ENCODE measurements around the gene DDX59. TPM values are rescaled to one million over a fixed set of nuclear protein-coding genes. Genes with fewer than 3 reads are reported as not detected.
A peak's percentile ranks its signal among the peaks of the same experiment; 100 is the strongest.

The DDX59 gene
- total and polyA plus RNA-seq, 10 of the 15 experiments (the other 5 are each of a cell fraction or from before 2014, with no cell fraction given), result 17.3 to 42.1 (median 23.6) TPM

GRCh38 chr1:200640963-200641401 lies 28.7 kb downstream of the DDX59 start:
- no peak for ATAC-seq
- ChIA-PET RAD21 (ENCODE audit: unreplicated experiment) (interaction anchor here (0.8 to 1.9 kb wide), 3 partner anchors 13 to 30 kb away, joined by 3 to 6 read pairs (median 4); no protein-coding TSS in a partner anchor), CTCF (interaction anchor here (1.4 to 3.3 kb wide), 2 partner anchors 19 to 33 kb away, joined by 3 to 13 read pairs; no protein-coding TSS in a partner anchor), POLR2A (interaction anchor here (1.0 to 4.2 kb wide), 4 partner anchors 9 to 29 kb away, joined by 3 to 14 read pairs (median 7); partner anchors contain the start of gene DDX59), SMC1A (ENCODE audit: uncharacterized antibody, unreplicated experiment) (interaction anchor here (0.6 to 2.8 kb wide), 7 partner anchors 11 to 339 kb away, joined by 3 to 19 read pairs (median 6); partner anchors contain the start of gene DDX59)
- no peak for DNase-seq (ENCODE audit: low read depth, low spot score)
- peaks cover 9% of the 10 kb centered on the region; the same call in 1 of the 2 replicates for H3K4me1 ChIP-seq (ENCODE audit: control insufficient read depth, insufficient read depth, low read length)
- H3K27ac ChIP-seq (ENCODE audit: control insufficient read depth, insufficient read depth), result no peak overlapping the region
- in situ Hi-C loops (cut with MboI) (no loop called here), intact Hi-C loops (cut with micrococcal nuclease; ENCODE audit: unreplicated experiment) (no loop called here)
- no peaks in the 10 kb centered on the region for H3K9me3 ChIP-seq (replicated peaks; ENCODE audit: control insufficient read depth, insufficient read depth, low read length)
- no peaks in the 10 kb centered on the region for H4K20me1 ChIP-seq (ENCODE audit: control insufficient read depth, insufficient read depth)
- H3K79me2 ChIP-seq (ENCODE audit: control insufficient read depth, insufficient read depth, low read length), result no peaks in the 10 kb centered on the region
- TF ChIP-seq IKZF1 (conservative IDR thresholded peaks at IDR 0.05) (no peak), KAT2A (conservative IDR thresholded peaks at IDR 0.05; ENCODE audit: control insufficient read depth, low read depth, low read length) (no peak)
- H3K36me3 ChIP-seq (ENCODE audit: control insufficient read depth in 2 of 2, insufficient read depth in 2 of 2, low read length in 1 of 2), result no peaks in the 10 kb centered on the region; a peak in 1 of 4 replicates
- H3K4me2 ChIP-seq (ENCODE audit: control insufficient read depth, insufficient read depth), result no peak overlapping the region
- WGBS (ENCODE audit: insufficient coverage, insufficient replicate concordance, low lambda C conversion rate, missing lambda C conversion rate), result 98% methylated on average over 5 of the region's 5 CpGs
- no peak overlapping the region for H2AFZ ChIP-seq (ENCODE audit: control insufficient read depth, low read depth, low read length)
- no peak overlapping the region for H3K4me3 ChIP-seq
- no peak for FAIRE-seq
- no TSS peak for BruUV-seq (replicated peaks)
- H3K27me3 ChIP-seq (replicated peaks in 1 of 2; ENCODE audit: control insufficient read depth in 2 of 2, insufficient read depth in 2 of 2, low read length in 1 of 2), result no peaks in the 10 kb centered on the region
- H3K9ac ChIP-seq (ENCODE audit: control insufficient read depth, insufficient read depth, low read length), result no peak overlapping the region

GRCh38 chr1:200640373-200640962 lies 29.2 kb downstream of the DDX59 start:
- DNase-seq (ENCODE audit: low read depth, low spot score) (no peak), ATAC-seq (no peak), FAIRE-seq (no peak)
- no peaks in the 10 kb centered on the region for H3K9me3 ChIP-seq (replicated peaks; ENCODE audit: control insufficient read depth, insufficient read depth, low read length)
- no peaks in the 10 kb centered on the region for H4K20me1 ChIP-seq (ENCODE audit: control insufficient read depth, insufficient read depth)
- H3K27ac ChIP-seq (ENCODE audit: control insufficient read depth, insufficient read depth), result peak overlapping the region; percentile 78
- H3K79me2 ChIP-seq (ENCODE audit: control insufficient read depth, insufficient read depth, low read length), result no peaks in the 10 kb centered on the region
- peaks cover 9% of the 10 kb centered on the region; the same call in 1 of the 2 replicates for H3K4me1 ChIP-seq (ENCODE audit: control insufficient read depth, insufficient read depth, low read length)
- H2AFZ ChIP-seq (ENCODE audit: control insufficient read depth, low read depth, low read length), result peak overlapping the region; percentile 75
- no peak overlapping the region for H3K4me3 ChIP-seq
- POLR2A ChIA-PET, result interaction anchor here (0.5 to 4.2 kb wide), 5 partner anchors 10 to 29 kb away, joined by 3 to 14 read pairs (median 6); partner anchors contain the start of gene DDX59
- no peaks in the 10 kb centered on the region; a peak in 1 of 4 replicates for H3K36me3 ChIP-seq (ENCODE audit: control insufficient read depth in 2 of 2, insufficient read depth in 2 of 2, low read length in 1 of 2)
- H3K27me3 ChIP-seq (replicated peaks in 1 of 2; ENCODE audit: control insufficient read depth in 2 of 2, insufficient read depth in 2 of 2, low read length in 1 of 2), result no peaks in the 10 kb centered on the region
- in situ Hi-C loops (cut with MboI), result no loop called here
- H3K4me2 ChIP-seq (ENCODE audit: control insufficient read depth, insufficient read depth), result 0 out of 2 replicates have a peak overlapping the region, but pooled peaks have one; percentile 13
- TF ChIP-seq NR2C2 (IDR thresholded peaks at IDR 0.05; ENCODE audit: borderline replicate concordance, control insufficient read depth, insufficient read length, low read depth) (no peak), EED (IDR thresholded peaks at IDR 0.05; ENCODE audit: low read depth) (peak; percentile 4; the same call in 1 of the 2 replicates)
- RAD21 ChIA-PET (ENCODE audit: unreplicated experiment), result interaction anchor here (0.8 to 1.9 kb wide), 3 partner anchors 13 to 30 kb away, joined by 3 to 6 read pairs (median 4); no protein-coding TSS in a partner anchor
- no peak overlapping the region for H3K9ac ChIP-seq (ENCODE audit: control insufficient read depth, insufficient read depth, low read length)
- SMC1A ChIA-PET (ENCODE audit: uncharacterized antibody, unreplicated experiment), result interaction anchor here (0.5 to 2.8 kb wide), 8 partner anchors 12 to 338 kb away, joined by 3 to 19 read pairs (median 4); no protein-coding TSS in a partner anchor
- CTCF ChIA-PET, result interaction anchor here (1.4 to 3.3 kb wide), 2 partner anchors 18 to 33 kb away, joined by 3 to 13 read pairs; no protein-coding TSS in a partner anchor
- intact Hi-C loops (cut with micrococcal nuclease; ENCODE audit: unreplicated experiment), result no loop called here
- WGBS (ENCODE audit: insufficient coverage, insufficient replicate concordance, low lambda C conversion rate, missing lambda C conversion rate), result 100% methylated on average over 4 of the region's 4 CpGs
- BruUV-seq (replicated peaks), result no TSS peak

All from GM12878 (cell line).